KMS-11 (cell line): Measurements from ENCODE around the gene AFF1.

Source experiments
- H2AFZ ChIP-seq: fragments of 200-600 bp; sonication (generic); 2 replicates; pipeline ENCODE4 v1.6.1; 2016; ENCODE audit warnings: antibody characterized with exemption, mixed run types, low read depth
- H3K27ac ChIP-seq: fragments of 200-600 bp; sonication (generic); 2 replicates; pipeline ENCODE4 v1.6.1; 2016; ENCODE audit warnings: mild to moderate bottlenecking, mixed run types
- H3K27me3 ChIP-seq: fragments of 200-600 bp; sonication (generic); 2 replicates; pipeline ENCODE4 v1.6.1; 2017; ENCODE audit warnings: mild to moderate bottlenecking, low read depth, mixed run types, moderate library complexity; ENCODE audit not compliant: insufficient read depth
- H3K36me3 ChIP-seq: fragments of 200-600 bp; sonication (generic); 2 replicates; pipeline ENCODE4 v1.6.1; 2017; ENCODE audit warnings: mild to moderate bottlenecking, mixed run types; ENCODE audit not compliant: insufficient read depth
- H3K4me1 ChIP-seq: fragments of 200-600 bp; sonication (generic); 2 replicates; pipeline ENCODE4 v1.6.1; 2016; ENCODE audit warnings: mild to moderate bottlenecking, low read depth, mixed run types; ENCODE audit not compliant: poor library complexity, severe bottlenecking
- H3K4me2 ChIP-seq: fragments of 200-600 bp; sonication (generic); 2 replicates; pipeline ENCODE4 v1.7.0; 2016; ENCODE audit warnings: mild to moderate bottlenecking, mixed run types
- H3K4me3 ChIP-seq: fragments of 200-600 bp; sonication (generic); IDR thresholded peaks from 2 replicates; pipeline ENCODE4 v1.6.1; 2017; ENCODE audit warnings: low read depth, low read length, mixed read lengths; ENCODE audit not compliant: insufficient read depth
- H3K79me2 ChIP-seq: fragments of 200-600 bp; sonication (generic); 2 replicates; pipeline ENCODE4 v1.6.1; 2016; ENCODE audit warnings: low read depth, mixed run types; ENCODE audit not compliant: insufficient read depth
- H3K9ac ChIP-seq: fragments of 200-600 bp; sonication (generic); 2 replicates; pipeline ENCODE4 v1.6.1; 2016; ENCODE audit warnings: mild to moderate bottlenecking, mixed run types
- H4K20me1 ChIP-seq: fragments of 200-600 bp; sonication (generic); 2 replicates; pipeline ENCODE4 v1.6.1; 2016; ENCODE audit warnings: mild to moderate bottlenecking, mixed run types; ENCODE audit not compliant: insufficient read depth
- CTCF ChIP-seq: fragments of 200-600 bp; sonication (generic); conservative IDR thresholded peaks from 2 replicates; pipeline ENCODE4 v1.6.1; 2017; ENCODE audit warnings: low read depth, mild to moderate bottlenecking, antibody characterized with exemption, low read length, moderate library complexity, mixed read lengths

AFF1 gene

DNA sequence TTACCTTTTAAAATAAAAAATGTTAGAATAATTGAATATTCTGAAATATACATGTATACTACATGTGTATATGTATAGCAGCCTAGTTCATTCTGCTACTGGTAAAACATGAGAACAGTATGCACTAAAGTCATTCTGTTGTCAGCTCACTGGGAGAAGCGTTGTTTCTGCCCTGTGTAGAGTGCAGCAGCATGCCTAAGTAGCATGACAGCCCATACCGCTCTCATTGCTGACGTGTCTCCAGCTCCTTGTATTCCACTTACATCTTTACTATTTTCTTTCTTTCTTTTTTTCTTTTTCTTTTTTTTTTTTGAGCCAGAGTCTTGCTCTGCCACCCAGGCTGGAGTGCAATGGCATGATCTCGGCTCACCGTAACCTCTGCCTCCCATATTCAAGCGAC lies 194.9 kb downstream of the AFF1 start:
- Histone ChIP-seq H3K4me2 (no peak overlapping the region), H3K27ac (no peak overlapping the region), H3K4me3 (no peak overlapping the region), H3K79me2 (no peaks in the 10 kb centered on the region), H4K20me1 (no peaks in the 10 kb centered on the region), H3K36me3 (peaks cover 13% of the 10 kb centered on the region; the same call in 1 of the 2 replicates), H3K4me1 (peaks cover 12% of the 10 kb centered on the region), H2AFZ (no peak overlapping the region), H3K27me3 (no peaks in the 10 kb centered on the region), H3K9ac (no peak overlapping the region)
- TF ChIP-seq CTCF, result no peak

DNA sequence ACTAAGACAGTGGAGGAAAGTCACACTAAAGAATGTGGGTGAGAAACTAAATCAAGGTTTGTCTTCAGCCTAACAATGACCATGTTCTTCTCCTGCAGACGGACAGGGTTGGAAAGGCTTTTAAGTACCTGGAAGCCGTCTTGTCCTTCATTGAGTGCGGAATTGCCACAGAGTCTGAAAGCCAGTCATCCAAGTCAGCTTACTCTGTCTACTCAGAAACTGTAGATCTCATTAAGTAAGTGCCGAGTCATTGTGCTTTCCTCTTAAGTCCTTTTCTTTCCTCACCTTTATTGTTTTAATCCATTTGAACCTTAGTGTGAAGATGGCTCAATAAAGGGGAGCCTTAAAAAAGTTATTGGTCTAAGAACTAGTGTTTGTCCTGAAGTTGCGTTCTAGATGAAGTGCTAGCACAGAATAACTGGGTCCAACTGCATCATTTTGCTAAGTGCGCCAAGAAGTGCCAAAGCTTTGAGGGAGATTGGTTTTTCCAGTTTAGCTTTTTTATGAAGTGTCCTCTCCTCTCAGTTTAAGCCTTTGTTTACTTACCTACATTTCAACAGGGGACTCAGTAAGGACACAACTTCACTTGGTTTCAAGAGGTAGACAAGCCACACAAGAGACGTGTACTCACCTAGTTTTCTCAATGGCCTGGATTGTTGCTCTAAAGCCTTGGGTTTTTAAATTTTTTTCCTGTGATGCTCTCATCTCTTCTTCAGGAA lies 196.3 kb downstream of the AFF1 start:
- Histone ChIP-seq H3K9ac (no peak overlapping the region), H3K4me3 (no peak overlapping the region), H3K79me2 (no peaks in the 10 kb centered on the region), H3K4me1 (peaks cover 15% of the 10 kb centered on the region), H4K20me1 (no peaks in the 10 kb centered on the region), H3K4me2 (no peak overlapping the region), H3K27me3 (no peaks in the 10 kb centered on the region), H3K27ac (no peak overlapping the region), H2AFZ (no peak overlapping the region), H3K36me3 (peaks cover 3% of the 10 kb centered on the region; the same call in 1 of the 2 replicates)
- TF ChIP-seq CTCF, result no peak

DNA sequence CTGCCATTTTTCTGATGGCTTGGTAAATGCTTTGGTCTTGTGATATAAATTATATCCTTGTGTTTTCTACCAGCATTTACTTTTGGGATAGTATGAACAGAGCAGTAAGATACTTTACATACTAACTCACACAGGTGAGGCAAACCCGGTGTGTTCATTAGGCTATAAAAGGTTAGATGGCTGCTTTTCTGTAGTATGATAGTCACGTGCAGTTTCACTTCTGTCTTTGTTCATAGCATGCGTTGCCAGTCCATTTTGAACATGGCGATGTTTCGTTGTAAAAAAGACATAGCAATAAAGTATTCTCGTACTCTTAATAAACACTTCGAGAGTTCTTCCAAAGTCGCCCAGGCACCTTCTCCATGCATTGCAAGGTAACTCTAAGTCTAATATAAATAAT lies 197.2 kb downstream of the AFF1 start:
- Histone ChIP-seq H3K4me3 (no peak overlapping the region), H3K4me2 (no peak overlapping the region), H3K79me2 (no peaks in the 10 kb centered on the region), H4K20me1 (no peaks in the 10 kb centered on the region), H2AFZ (no peak overlapping the region), H3K4me1 (peaks cover 15% of the 10 kb centered on the region), H3K36me3 (peaks cover 3% of the 10 kb centered on the region; the same call in 1 of the 2 replicates), H3K27ac (no peak overlapping the region), H3K27me3 (no peaks in the 10 kb centered on the region), H3K9ac (no peak overlapping the region)
- no peak for TF ChIP-seq CTCF

DNA sequence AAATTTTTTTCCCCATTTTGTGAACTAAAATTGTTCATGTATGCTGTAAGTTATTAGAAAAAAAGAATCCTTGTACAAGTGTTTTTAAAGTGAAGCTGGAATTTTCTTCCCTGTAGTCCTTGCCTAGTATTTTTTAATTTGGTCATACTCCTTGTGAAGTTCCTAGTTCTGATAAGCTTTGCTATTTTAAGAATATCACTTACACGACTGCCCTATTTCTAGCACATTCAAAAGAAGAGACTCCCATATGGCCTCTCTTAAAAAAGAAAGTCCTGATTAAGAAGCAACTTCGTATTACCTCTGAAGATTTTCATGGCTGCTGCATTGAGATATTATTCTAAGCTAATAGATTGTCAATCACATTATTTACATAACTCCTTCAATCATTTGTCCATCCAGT lies 198.4 kb downstream of the AFF1 start:
- no peaks in the 10 kb centered on the region for H3K27me3 ChIP-seq
- no peak overlapping the region for H3K4me3 ChIP-seq
- no peak overlapping the region for H3K27ac ChIP-seq
- H4K20me1 ChIP-seq, result no peaks in the 10 kb centered on the region
- no peak overlapping the region for H3K9ac ChIP-seq
- TF ChIP-seq CTCF, result no peak
- H3K36me3 ChIP-seq, result peaks cover 3% of the 10 kb centered on the region; the same call in 1 of the 2 replicates
- H3K4me2 ChIP-seq, result no peak overlapping the region
- H2AFZ ChIP-seq, result no peak overlapping the region
- H3K4me1 ChIP-seq, result peaks cover 15% of the 10 kb centered on the region
- no peaks in the 10 kb centered on the region for H3K79me2 ChIP-seq
